Ascending aorta (tissue), 2 donors: ENCODE measurements around the gene COLQ. TPM values are rescaled to one million over a fixed set of nuclear protein-coding genes. Genes with fewer than 3 reads are reported as not detected.

Experiments used
- DNase-seq, 2 donors: peaks; one replicate each; pipeline ENCODE4 v3.0.0-alpha.2; 2019; ENCODE audit warnings: low spot score in 2 of 2
- H3K27ac ChIP-seq, 2 donors: fragments of 200-600 bp; sonication (generic); one replicate each; pipeline ENCODE4 v1.5.1; 2016 to 2017; ENCODE audit warnings: mild to moderate bottlenecking in 1 of 2
- H3K27me3 ChIP-seq: fragments of 200-600 bp; sonication (generic); one replicate; pipeline ENCODE4 v1.5.1; 2017
- H3K36me3 ChIP-seq, 2 donors: fragments of 200-600 bp; sonication (generic); one replicate each; pipeline ENCODE4 v1.5.1; 2016
- H3K4me1 ChIP-seq, 2 donors: fragments of 200-600 bp; sonication (generic); one replicate each; pipeline ENCODE4 v1.5.1; 2016 to 2017; ENCODE audit warnings: mild to moderate bottlenecking in 1 of 2
- H3K4me3 ChIP-seq, 2 donors: fragments of 200-600 bp; sonication (generic); one replicate each; pipeline ENCODE4 v1.5.1; 2016 to 2017; ENCODE audit warnings: mild to moderate bottlenecking in 1 of 2
- H3K9me3 ChIP-seq, 2 donors: fragments of 200-600 bp; sonication (generic); one replicate each; pipeline ENCODE4 v1.5.1; 2016
- intact Hi-C: fragments of 100-400 bp; cut with DNase I; formaldehyde crosslinking; loops from one replicate; pipeline ENCODE4 v1.15.1; 2023
- total RNA-seq: library from RNA; depleted of rRNA; stranded (reverse); fragments of >200 nt; gene quantifications from one replicate; pipeline ENCODE4 v1.1.0, GENCODE V29; 2016
- TF ChIP-seq, protein P1 (sequence below), 3 experiments: fragments of 200-600 bp in 2 of 3; fragments of 450-650 bp in 1 of 3; sonication (generic) in 2 of 3; IDR thresholded peaks; one replicate each; pipeline ENCODE4 v1.5.1; 2016 to 2019; ENCODE audit warnings: antibody characterized with exemption in 3 of 3, mild to moderate bottlenecking in 1 of 3, moderate library complexity in 1 of 3

The COLQ gene
- total RNA-seq, 1 donor from 2014 or later, result 4.6 TPM

- no peaks in the 10 kb centered on the region for H3K27me3 ChIP-seq
- TF ChIP-seq, protein P1, sequence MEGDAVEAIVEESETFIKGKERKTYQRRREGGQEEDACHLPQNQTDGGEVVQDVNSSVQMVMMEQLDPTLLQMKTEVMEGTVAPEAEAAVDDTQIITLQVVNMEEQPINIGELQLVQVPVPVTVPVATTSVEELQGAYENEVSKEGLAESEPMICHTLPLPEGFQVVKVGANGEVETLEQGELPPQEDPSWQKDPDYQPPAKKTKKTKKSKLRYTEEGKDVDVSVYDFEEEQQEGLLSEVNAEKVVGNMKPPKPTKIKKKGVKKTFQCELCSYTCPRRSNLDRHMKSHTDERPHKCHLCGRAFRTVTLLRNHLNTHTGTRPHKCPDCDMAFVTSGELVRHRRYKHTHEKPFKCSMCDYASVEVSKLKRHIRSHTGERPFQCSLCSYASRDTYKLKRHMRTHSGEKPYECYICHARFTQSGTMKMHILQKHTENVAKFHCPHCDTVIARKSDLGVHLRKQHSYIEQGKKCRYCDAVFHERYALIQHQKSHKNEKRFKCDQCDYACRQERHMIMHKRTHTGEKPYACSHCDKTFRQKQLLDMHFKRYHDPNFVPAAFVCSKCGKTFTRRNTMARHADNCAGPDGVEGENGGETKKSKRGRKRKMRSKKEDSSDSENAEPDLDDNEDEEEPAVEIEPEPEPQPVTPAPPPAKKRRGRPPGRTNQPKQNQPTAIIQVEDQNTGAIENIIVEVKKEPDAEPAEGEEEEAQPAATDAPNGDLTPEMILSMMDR (IDR thresholded peaks at IDR 0.05), result no peak
- DNase-seq, result no peak
- H3K27ac ChIP-seq, result no peak overlapping the region
- no peak overlapping the region for H3K4me3 ChIP-seq
- peaks cover 0 to 3% of the 10 kb centered on the region in 2 donors for H3K4me1 ChIP-seq
- no peaks in the 10 kb centered on the region for H3K9me3 ChIP-seq
- H3K36me3 ChIP-seq, result peaks cover 0 to 4% of the 10 kb centered on the region in 2 donors
- intact Hi-C loops, result no loop called here
Observed at GRCh38 chr3:15471861-15472260, 49.6 kb downstream of the COLQ start.

DNA sequence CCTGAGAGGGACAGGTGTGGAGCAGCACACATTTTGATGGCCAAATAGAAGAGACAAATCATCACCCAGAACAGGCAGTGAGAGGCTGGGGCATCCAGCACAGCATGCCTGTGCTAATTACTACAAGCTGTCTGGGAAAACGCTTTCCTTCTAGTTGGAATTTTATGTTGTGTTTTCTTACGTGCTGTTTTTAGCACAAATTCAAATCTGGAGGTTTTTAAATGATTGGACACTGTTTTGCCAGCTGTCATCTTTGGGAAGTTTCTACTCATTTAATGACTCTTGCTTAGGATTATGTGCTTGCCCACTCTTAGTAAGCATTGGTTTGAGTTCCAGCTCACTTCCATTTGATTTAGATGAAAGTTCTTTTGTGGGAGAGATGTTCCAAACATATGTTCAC is 50.7 kb downstream of the COLQ start:
- intact Hi-C loops, result no loop called here

DNA sequence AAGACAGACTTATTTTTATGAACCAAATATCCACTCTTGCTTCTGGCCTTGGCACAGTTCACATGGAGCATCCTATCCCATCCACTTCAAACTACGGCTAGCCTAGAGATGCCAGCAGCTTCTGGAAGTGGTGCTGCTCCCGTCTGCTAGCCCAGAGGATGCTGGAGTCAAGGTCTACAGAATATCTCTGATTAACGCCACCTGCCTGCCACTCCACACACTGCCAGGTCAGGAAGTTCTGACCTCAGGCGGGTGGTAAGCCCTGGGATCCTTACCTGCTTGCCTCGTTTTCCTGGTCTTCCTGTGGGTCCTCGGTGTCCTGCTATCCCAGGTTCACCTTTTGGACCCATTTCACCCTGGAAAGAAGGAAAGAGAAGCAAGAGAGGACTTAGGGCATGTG is 51.2 kb downstream of the COLQ start:
- Histone ChIP-seq H3K4me1 (peaks cover 0 to 3% of the 10 kb centered on the region in 2 donors), H3K27me3 (no peaks in the 10 kb centered on the region), H3K36me3 (peaks cover 0 to 4% of the 10 kb centered on the region in 2 donors), H3K27ac (no peak overlapping the region), H3K9me3 (no peaks in the 10 kb centered on the region), H3K4me3 (no peak overlapping the region)
- TF ChIP-seq, protein P1 (IDR thresholded peaks at IDR 0.05), result no peak
- intact Hi-C loops, result no loop called here
- DNase-seq, result no peak

More for the DNA sequence above, 50.7 kb downstream of the COLQ start:
- Histone ChIP-seq H3K4me3 (no peak overlapping the region), H3K27me3 (no peaks in the 10 kb centered on the region), H3K27ac (no peak overlapping the region), H3K36me3 (peaks cover 0 to 4% of the 10 kb centered on the region in 2 donors), H3K4me1 (peaks cover 0 to 3% of the 10 kb centered on the region in 2 donors), H3K9me3 (no peaks in the 10 kb centered on the region)
- no peak for DNase-seq
- TF ChIP-seq, protein P1 (IDR thresholded peaks at IDR 0.05), result no peak

DNA sequence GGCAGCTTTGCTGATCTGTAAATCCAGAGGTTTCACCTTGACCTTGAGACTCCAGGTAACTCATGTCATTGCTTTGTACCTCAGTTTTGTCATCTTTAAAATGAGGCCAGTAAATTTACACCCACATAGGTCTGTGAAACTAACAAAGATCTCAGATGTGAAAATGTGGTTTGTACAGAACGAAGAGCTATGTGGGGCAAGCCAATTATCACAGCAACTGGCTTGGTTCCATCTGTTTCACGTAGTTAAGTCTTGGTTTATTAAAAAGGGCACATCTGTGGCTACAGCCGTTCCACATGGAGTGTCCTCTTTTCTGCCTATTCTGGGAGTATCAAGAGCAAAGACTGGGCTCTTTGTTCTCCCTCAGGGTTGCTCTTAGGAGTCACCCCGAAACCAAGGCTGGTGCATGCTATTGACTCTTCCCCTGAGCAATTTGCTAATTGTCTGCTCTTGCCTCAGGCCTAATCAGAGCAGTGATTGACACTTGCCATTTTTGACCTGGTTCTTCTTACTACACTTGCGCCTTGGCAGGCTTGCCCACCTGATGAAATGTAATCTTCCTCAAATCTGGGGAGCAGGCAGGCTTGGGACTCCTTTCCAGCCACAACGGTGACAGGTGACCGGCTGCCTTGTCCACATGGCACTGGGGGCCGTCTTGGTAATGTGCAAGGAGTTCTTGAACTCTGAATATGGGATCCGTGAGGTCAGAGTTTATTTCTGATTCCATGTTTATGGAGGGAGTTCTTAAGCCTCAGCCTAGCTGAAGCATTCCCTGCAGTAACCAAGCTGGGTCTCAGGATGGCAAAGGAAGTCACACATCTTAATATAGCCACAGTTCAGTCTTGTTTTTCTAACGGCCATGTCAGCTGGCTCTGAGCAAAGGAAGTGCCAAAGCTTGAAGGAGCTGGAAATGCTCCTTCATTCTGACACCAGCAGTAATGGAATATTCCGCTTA is 54.0 kb downstream of the COLQ start:
- Histone ChIP-seq H3K9me3 (no peaks in the 10 kb centered on the region), H3K4me3 (no peak overlapping the region), H3K27me3 (no peaks in the 10 kb centered on the region), H3K4me1 (peaks cover 0 to 3% of the 10 kb centered on the region in 2 donors), H3K36me3 (peaks cover 0 to 4% of the 10 kb centered on the region in 2 donors), H3K27ac (peak overlapping the region; percentile 68 to 86)
- peak in 1 of 2 donors; percentile 19 for DNase-seq
- TF ChIP-seq, protein P1 (IDR thresholded peaks at IDR 0.05), result no peak
- intact Hi-C loops, result no loop called here

DNA sequence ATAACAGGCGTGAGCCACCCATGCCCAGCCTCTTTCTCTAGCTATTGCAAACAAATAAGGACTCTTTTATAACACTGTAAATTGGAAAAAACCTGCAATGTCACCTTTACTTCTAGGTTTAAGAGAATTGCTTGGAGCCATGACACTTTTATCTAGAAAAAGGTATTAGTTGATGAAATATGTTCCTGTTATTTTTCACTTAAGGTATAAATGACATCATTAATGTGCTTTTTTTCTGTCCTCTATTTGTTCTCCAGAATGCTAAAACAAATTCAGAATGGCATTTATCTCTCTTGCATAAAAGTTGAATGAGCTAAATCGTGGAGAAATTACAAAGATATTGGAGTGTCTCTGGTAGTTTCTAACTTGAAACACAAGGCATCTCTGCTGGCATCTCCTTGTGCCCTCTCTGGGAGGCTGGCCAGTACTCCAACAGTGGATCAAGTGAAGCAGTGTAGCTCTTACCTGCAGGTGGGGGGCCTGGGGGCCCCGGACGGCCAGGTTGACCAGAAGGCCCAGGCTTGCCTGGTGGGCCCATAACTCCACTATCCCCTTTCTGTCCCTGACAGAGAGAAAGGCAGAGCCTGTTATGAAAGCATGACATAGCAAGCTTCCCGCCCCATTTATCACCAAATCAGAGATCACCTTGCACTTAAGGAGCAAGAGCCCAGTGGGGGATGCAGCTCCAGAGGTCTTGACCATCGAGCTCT is 55.5 kb downstream of the COLQ start:
- intact Hi-C loops, result no loop called here
- TF ChIP-seq, protein P1 (IDR thresholded peaks at IDR 0.05), result no peak
- peaks cover 0 to 3% of the 10 kb centered on the region in 2 donors for H3K4me1 ChIP-seq
- no peak for DNase-seq
- H3K27ac ChIP-seq, result no peak overlapping the region
- no peaks in the 10 kb centered on the region for H3K9me3 ChIP-seq
- peaks cover 0 to 4% of the 10 kb centered on the region in 2 donors for H3K36me3 ChIP-seq
- no peaks in the 10 kb centered on the region for H3K27me3 ChIP-seq
- H3K4me3 ChIP-seq, result no peak overlapping the region
